CD4-positive, alpha-beta T cell (primary cell): Measurements from ENCODE around the gene BTBD18. TPM values are rescaled to one million over a fixed set of nuclear protein-coding genes. Genes with fewer than 3 reads are reported as not detected.
"Not testable (repeated sequence)": the region's sequence is repeated elsewhere in the genome, so short reads cannot be mapped to it uniquely, and the experiment has no call there.

Experiments used
- ATAC-seq: fragments of 200-7000 bp; cut with Tn5 transposase; one replicate; pipeline ENCODE4 v1.10.0; 2022; ENCODE audit warnings: mild to moderate bottlenecking; ENCODE audit not compliant: poor library complexity
- CTCF ChIA-PET: fragments of 350-600 bp; sonication (Branson Sonifier 250); formaldehyde crosslinking; loops from one replicate; lab custom pipeline; 2021; ENCODE audit warnings: antibody characterized with exemption, inconsistent platforms; lab: Charles Lee
- POLR2A ChIA-PET: fragments of 350-600 bp; sonication (Branson Sonifier 250); formaldehyde crosslinking; loops from one replicate; lab custom pipeline; 2021; ENCODE audit warnings: antibody characterized with exemption, inconsistent platforms; lab: Charles Lee
- DNase-seq, 14 experiments: peaks; one replicate each; pipeline ENCODE4 v3.0.0-alpha.2; 2013 to 2020; ENCODE audit warnings: mixed read lengths in 2 of 14
- H3K27ac ChIP-seq, 2 donors: one replicate each; pipeline versions ENCODE4 v1.5.1 to v1.7.0; 2013; ENCODE audit warnings: low read length in 2 of 2, low read depth in 1 of 2, mild to moderate bottlenecking in 1 of 2
- H3K27me3 ChIP-seq, 2 experiments: 1 replicate in 1 of 2; 2 replicates in 1 of 2; pipeline versions ENCODE4 v1.6.1 to v1.7.0; 2013; ENCODE audit warnings: low read length in 2 of 2, control low read depth in 1 of 2, mild to moderate bottlenecking in 1 of 2, moderate library complexity in 1 of 2; ENCODE audit not compliant: insufficient read depth in 2 of 2, control insufficient read depth in 1 of 2
- H3K36me3 ChIP-seq: one replicate; pipeline ENCODE4 v1.6.1; 2013; ENCODE audit warnings: low read length, control low read depth; ENCODE audit not compliant: insufficient read depth
- H3K4me1 ChIP-seq: one replicate; pipeline ENCODE4 v1.6.1; 2013; ENCODE audit warnings: low read length, control low read depth; ENCODE audit not compliant: insufficient read depth
- H3K4me3 ChIP-seq: one replicate; pipeline ENCODE4 v1.5.1; 2013; ENCODE audit warnings: mild to moderate bottlenecking, low read length, moderate library complexity
- H3K9me3 ChIP-seq, 2 experiments: 1 replicate in 1 of 2; 2 replicates in 1 of 2; pipeline versions ENCODE4 v1.6.1 to v1.7.0; 2013; ENCODE audit warnings: low read length in 2 of 2, mild to moderate bottlenecking in 2 of 2, control low read depth in 1 of 2, moderate library complexity in 1 of 2; ENCODE audit not compliant: control insufficient read depth in 1 of 2, insufficient read depth in 1 of 2
- H3K27ac Mint-ChIP-seq: one replicate; pipeline ENCODE4 v1.8.0; 2020; ENCODE audit warnings: mixed read lengths
- H3K27me3 Mint-ChIP-seq: one replicate; pipeline ENCODE4 v1.8.0; 2021; ENCODE audit warnings: mixed read lengths
- H3K36me3 Mint-ChIP-seq: one replicate; pipeline ENCODE4 v1.8.0; 2021; ENCODE audit warnings: low read depth, mixed read lengths
- H3K4me1 Mint-ChIP-seq: one replicate; pipeline ENCODE4 v1.8.0; 2021; ENCODE audit warnings: low read depth, mixed read lengths
- H3K4me3 Mint-ChIP-seq: one replicate; pipeline ENCODE4 v1.8.0; 2020; ENCODE audit warnings: mild to moderate bottlenecking, mixed read lengths
- H3K9me3 Mint-ChIP-seq: one replicate; pipeline ENCODE4 v1.8.0; 2020; ENCODE audit warnings: mixed read lengths
- intact Hi-C, 2 experiments: fragments of 100-400 bp; cut with DNase I in 1 of 2; cut with micrococcal nuclease in 1 of 2; formaldehyde crosslinking; loops; one replicate each; pipeline versions ENCODE4 v1.15.1 to v1.9.0; 2023 to 2025; cut with DNase I, micrococcal nuclease
- total RNA-seq, 174 experiments: library from RNA in 2 of 174; stranded (reverse) in 2 of 174; gene quantifications; one replicate each; pipeline ENCODE4 v1.2.3 and lab custom pipeline; 2021 to 2026
- TF ChIP-seq, protein P1 (sequence below): fragments of 200-600 bp; IDR thresholded peaks from one replicate; pipeline ENCODE4 v1.8.0; 2022; ENCODE audit warnings: antibody characterized with exemption, mild to moderate bottlenecking

Gene BTBD18
- total RNA-seq, 2 experiments from 2014 or later = not detected

DNA sequence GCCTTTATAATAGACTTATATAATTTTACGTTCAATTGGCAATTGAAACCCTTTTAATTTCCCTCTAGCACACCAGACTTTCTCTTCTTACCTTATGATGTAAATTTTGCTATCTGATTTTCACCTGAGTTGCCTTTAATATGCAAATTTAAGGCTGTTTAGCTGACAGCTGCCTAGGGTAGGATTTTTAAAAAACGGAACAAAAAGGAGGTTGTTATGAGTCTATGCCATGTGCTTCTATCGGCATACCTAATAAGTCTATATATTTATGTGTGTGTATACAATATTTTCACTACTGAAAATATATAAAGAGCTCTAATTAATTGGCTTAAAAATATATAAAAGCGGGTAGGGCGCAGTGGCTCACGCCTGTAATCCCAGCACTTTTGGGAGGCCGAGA is 22.1 kb downstream of the BTBD18 start:
- Histone ChIP-seq H3K4me3 (no peak overlapping the region), H3K36me3 (peaks cover 10% of the 10 kb centered on the region), H3K27me3 (no peaks in the 10 kb centered on the region), H3K9me3 (no peaks in the 10 kb centered on the region), H3K27ac (no peak overlapping the region), H3K4me1 (no peaks in the 10 kb centered on the region)
- no peak for DNase-seq
- ChIA-PET POLR2A (no interaction called here), CTCF (no interaction called here)
- peaks cover 10% of the 10 kb centered on the region for H3K4me1 Mint-ChIP-seq
- H3K36me3 Mint-ChIP-seq = peaks cover 25% of the 10 kb centered on the region
- no peak for ATAC-seq
- TF ChIP-seq, protein P1, sequence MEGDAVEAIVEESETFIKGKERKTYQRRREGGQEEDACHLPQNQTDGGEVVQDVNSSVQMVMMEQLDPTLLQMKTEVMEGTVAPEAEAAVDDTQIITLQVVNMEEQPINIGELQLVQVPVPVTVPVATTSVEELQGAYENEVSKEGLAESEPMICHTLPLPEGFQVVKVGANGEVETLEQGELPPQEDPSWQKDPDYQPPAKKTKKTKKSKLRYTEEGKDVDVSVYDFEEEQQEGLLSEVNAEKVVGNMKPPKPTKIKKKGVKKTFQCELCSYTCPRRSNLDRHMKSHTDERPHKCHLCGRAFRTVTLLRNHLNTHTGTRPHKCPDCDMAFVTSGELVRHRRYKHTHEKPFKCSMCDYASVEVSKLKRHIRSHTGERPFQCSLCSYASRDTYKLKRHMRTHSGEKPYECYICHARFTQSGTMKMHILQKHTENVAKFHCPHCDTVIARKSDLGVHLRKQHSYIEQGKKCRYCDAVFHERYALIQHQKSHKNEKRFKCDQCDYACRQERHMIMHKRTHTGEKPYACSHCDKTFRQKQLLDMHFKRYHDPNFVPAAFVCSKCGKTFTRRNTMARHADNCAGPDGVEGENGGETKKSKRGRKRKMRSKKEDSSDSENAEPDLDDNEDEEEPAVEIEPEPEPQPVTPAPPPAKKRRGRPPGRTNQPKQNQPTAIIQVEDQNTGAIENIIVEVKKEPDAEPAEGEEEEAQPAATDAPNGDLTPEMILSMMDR = no peak
- intact Hi-C loops = no loop called here
- H3K4me3 Mint-ChIP-seq = no peak overlapping the region
- H3K27ac Mint-ChIP-seq = no peak overlapping the region
- no peaks in the 10 kb centered on the region for H3K27me3 Mint-ChIP-seq
- no peaks in the 10 kb centered on the region for H3K9me3 Mint-ChIP-seq

DNA sequence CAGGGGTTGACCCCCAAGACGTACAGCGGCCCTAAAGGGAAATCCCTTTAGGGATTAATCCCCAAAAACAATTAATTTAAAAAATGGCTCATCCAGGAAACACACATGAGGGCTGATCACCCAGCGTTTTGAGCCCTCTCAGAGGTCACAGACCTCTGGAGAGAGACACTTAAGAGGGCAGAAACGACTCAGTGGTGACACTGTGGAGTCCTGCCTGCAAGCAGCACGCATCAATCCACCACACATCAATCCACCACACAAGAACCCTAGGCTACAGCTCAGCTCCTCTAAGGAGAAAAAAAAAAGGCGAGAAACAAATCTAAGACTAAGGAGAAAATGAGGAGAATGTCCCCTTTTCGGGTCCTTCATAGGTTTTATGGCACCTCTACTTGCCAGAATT is 22.8 kb downstream of the BTBD18 start:
- no peaks in the 10 kb centered on the region for H3K9me3 Mint-ChIP-seq
- CTCF ChIA-PET = no interaction called here
- POLR2A ChIA-PET = no interaction called here
- intact Hi-C loops = no loop called here
- H3K27ac Mint-ChIP-seq = no peak overlapping the region
- no peak overlapping the region for H3K27ac ChIP-seq
- peaks cover 13% of the 10 kb centered on the region for H3K4me1 Mint-ChIP-seq
- TF ChIP-seq, protein P1 = no peak
- ATAC-seq = no peak
- H3K4me3 ChIP-seq = no peak overlapping the region
- peaks cover 22% of the 10 kb centered on the region for H3K36me3 Mint-ChIP-seq
- no peak for DNase-seq
- H3K27me3 ChIP-seq = no peaks in the 10 kb centered on the region
- H3K36me3 ChIP-seq = peaks cover 8% of the 10 kb centered on the region
- no peaks in the 10 kb centered on the region for H3K4me1 ChIP-seq
- H3K9me3 ChIP-seq = no peaks in the 10 kb centered on the region
- H3K4me3 Mint-ChIP-seq = no peak overlapping the region
- H3K27me3 Mint-ChIP-seq = no peaks in the 10 kb centered on the region

DNA sequence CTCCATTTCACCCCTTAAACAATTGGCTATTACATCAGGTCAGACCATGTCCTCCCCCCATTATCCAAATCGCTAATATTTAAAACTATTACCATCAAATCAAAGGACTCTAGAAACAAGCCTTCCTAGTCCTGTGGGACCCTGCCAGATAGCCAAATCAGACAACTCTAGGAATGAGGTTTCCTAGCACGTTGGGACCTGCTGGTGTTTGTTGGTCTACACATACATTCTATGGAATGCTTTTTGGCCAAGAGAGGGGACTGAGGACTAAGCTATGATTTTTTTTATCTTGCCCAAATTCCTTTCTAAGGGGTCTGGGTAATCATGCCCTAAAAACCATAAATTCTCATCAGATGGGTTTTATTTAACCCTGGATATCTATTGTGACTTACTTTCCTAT is 24.4 kb downstream of the BTBD18 start:
- H3K27ac ChIP-seq = no peak overlapping the region
- TF ChIP-seq, protein P1 = no peak
- no peak overlapping the region for H3K4me3 ChIP-seq
- H3K27me3 Mint-ChIP-seq = no peaks in the 10 kb centered on the region
- ATAC-seq = no peak
- H3K4me1 Mint-ChIP-seq = peaks cover 13% of the 10 kb centered on the region
- ChIA-PET POLR2A (no interaction called here), CTCF (no interaction called here)
- H3K27ac Mint-ChIP-seq = no peak overlapping the region
- peaks cover 7% of the 10 kb centered on the region for H3K36me3 ChIP-seq
- no peak overlapping the region for H3K4me3 Mint-ChIP-seq
- intact Hi-C loops = no loop called here
- no peaks in the 10 kb centered on the region for H3K4me1 ChIP-seq
- DNase-seq = no peak
- no peaks in the 10 kb centered on the region for H3K27me3 ChIP-seq
- H3K36me3 Mint-ChIP-seq = peaks cover 22% of the 10 kb centered on the region
- no peaks in the 10 kb centered on the region for H3K9me3 Mint-ChIP-seq
- no peaks in the 10 kb centered on the region for H3K9me3 ChIP-seq

GRCh38 chr11:57716726-57717125 is 34.9 kb downstream of the BTBD18 start:
- peaks cover 40% of the 10 kb centered on the region for H3K36me3 Mint-ChIP-seq
- H3K27me3 ChIP-seq, H3K27me3 Mint-ChIP-seq, ATAC-seq, H3K4me3 Mint-ChIP-seq, H3K27ac Mint-ChIP-seq, H3K4me3 ChIP-seq, DNase-seq, H3K27ac ChIP-seq, POLR2A ChIA-PET, H3K9me3 ChIP-seq, H3K9me3 Mint-ChIP-seq, CTCF ChIA-PET: not testable (repeated sequence)
- intact Hi-C loops = loop anchor here in 1 of 2 experiments (10.0 kb wide), 2 partner anchors 382 to 868 kb away; partner anchors contain the start of genes P2RX3 and SSRP1
- peaks cover 17% of the 10 kb centered on the region for H3K4me1 ChIP-seq
- H3K4me1 Mint-ChIP-seq = peaks cover 27% of the 10 kb centered on the region
- peaks cover 17% of the 10 kb centered on the region for H3K36me3 ChIP-seq
